ENCODE data around the gene QRFP.

QRFP gene

DNA sequence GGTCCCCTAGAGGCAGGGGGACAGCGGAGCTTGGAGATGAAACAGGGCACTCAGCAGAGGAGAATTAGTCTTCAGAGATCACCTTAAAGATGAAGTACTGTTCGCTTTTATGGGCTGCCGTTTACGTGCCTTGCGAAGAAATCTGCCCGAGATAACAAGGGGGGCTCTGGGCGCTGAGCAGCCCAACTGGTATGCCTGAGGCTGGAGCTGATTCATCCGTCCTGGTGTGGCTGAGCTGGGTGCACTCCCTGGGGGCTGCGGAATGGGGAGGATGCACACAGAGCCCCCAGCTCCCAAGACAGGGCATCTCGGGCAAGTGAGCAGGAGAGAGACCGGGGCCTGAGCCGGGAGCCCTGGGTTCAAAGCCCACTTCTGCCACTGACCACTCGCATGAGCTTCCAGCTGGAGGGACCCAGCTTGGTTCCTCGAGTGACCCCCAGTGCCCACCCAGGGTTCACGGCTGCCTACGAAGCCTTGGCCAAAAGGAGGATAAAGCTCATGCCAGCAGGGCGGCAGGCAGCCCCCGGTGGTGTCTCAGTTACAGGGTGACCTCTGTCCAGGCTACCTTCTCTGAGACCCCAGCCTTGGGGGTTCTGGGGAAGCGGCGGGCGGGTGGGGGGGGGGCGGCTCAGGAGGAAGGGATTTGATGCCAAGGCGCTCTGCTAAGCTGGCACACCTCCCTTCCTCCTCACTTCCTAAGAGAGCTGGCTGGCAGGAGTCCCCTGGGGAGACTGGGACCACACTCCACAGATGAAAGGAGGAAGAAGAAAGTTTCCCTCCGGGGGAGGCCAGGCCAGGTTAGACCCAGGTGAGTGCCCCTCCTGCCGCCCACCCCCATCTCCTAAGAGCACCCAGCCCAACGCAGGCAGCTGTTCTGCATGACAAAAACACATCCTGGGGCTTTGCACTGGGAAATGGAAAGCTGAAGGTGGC lies 36.8 kb upstream of the QRFP start:
- DNase-seq (ENCODE audit: low read depth, low spot score): no peak

- no peak for DNase-seq (ENCODE audit: low read depth, low spot score)
Observed at GRCh38 chr9:130932255-130933079, 35.9 kb upstream of the QRFP start.

- no peak for DNase-seq (ENCODE audit: low read depth, low spot score)
Observed at GRCh38 chr9:130931508-130932254, 35.1 kb upstream of the QRFP start.

- DNase-seq (ENCODE audit: low read depth, low spot score): no peak
Observed at GRCh38 chr9:130930804-130931349, 34.3 kb upstream of the QRFP start.

DNA sequence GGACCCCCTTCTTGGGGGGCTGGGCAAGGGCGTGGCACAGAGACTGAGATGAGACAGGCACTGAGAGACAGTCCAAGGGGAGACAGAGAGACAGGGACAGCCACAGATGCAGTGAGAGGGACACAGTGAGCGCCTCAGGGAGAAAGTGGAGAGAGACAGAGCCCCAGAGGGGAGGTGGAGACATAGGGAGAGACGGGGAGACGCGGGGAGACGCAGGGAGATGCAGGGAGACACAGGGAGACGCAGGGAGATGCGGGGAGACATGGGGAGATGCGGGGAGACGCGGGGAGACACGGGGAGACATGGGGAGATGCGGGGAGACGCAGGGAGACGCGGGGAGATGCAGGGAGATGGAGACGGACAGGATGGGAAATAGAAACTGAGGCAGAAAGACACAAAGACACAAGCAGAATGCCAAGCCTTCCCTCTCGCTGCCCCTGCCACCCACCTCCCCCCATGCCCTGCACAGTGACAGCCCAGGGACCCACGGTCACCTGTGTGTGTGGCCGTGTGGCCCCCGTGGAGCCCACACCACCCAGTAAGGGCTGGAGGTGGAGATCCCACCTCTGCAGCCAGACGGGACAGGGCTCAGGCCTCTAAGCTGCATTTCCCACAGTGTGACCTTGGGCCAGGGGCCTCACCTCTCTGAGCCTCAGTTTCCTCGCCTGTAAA lies 33.7 kb upstream of the QRFP start:
- no peak for DNase-seq (ENCODE audit: low read depth, low spot score)

DNA sequence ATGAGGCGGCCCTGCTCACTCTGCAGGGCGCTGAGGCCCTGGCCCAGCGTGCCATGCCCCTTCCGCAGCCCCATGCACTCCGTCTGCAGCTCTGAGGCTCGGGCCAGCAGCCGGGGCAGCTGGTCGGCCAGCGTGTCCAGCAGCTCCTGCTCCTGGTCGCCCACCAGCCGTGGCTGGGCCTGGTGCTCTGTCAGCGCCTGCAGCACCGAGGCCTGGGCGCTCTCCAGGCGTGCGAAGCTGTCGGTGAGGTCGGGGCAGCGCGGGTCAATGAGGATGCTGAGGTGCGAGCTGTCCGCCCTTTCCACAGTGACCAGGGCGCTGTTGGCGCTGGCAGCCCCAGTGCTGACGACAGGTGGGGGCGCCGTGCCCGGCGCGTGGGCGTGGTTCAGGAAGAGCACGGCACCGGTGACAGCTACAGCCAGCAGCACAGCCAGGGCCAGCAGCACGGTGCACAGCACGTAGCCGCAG lies 33.0 kb upstream of the QRFP start:
- no peak for DNase-seq (ENCODE audit: low read depth, low spot score)

GRCh38 chr9:130927995-130928900 lies 31.6 kb upstream of the QRFP start:
- DNase-seq (ENCODE audit: low read depth, low spot score): no peak

DNA sequence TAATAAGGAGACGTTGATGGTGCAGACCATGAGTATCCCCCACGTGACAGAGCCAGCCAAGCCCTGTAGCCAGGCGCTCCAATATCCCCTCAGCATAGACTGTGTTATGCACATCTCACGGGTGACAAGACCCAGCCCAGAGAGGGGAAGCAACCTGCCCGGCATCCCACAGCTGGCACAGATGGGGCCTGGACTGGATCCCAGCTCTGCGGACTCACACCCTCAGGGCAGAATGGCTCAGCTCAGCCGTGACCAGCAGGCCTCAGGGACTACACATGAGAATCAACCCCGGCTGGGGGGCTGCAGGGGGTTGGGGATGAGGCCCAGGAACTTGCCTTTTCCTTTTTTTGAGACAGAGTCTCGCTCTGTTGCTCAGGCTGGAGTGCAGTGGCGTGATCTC lies 30.7 kb upstream of the QRFP start:
- no peak for DNase-seq (ENCODE audit: low read depth, low spot score)

DNA sequence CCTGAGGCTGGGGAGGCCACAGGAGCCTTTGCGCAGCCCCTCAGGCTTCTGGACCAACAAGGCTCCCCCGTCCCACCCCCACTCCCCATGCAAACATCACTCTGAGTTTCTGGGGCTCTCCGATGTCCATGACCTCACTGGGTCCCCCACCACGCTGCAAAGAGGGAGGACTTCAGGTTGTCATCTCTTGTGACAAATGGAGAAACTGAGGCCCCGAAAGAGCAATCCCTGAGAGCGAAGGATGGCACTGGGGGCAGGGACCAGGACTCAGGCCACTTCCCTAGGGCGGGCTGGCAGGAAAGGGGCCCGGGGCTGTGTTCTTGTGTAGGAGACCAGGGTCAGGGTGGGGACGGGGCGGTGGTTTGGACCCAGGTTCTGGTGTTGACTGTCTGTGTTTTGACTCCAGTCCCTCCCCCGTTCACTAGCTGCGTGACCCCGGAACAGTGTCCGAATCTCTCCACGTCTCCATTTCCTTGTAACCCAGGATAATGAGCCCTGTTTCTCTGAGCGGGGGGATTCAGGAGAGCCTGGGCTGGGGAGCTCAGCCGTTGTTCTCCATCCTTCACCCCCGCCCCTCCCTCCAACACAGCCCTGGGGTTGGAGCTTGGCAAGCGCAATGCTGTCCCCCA lies 28.6 kb upstream of the QRFP start:
- DNase-seq (ENCODE audit: low read depth, low spot score): no peak

- no peak for DNase-seq (ENCODE audit: low read depth, low spot score)
Observed at GRCh38 chr9:130924448-130924788, 27.8 kb upstream of the QRFP start.

DNA sequence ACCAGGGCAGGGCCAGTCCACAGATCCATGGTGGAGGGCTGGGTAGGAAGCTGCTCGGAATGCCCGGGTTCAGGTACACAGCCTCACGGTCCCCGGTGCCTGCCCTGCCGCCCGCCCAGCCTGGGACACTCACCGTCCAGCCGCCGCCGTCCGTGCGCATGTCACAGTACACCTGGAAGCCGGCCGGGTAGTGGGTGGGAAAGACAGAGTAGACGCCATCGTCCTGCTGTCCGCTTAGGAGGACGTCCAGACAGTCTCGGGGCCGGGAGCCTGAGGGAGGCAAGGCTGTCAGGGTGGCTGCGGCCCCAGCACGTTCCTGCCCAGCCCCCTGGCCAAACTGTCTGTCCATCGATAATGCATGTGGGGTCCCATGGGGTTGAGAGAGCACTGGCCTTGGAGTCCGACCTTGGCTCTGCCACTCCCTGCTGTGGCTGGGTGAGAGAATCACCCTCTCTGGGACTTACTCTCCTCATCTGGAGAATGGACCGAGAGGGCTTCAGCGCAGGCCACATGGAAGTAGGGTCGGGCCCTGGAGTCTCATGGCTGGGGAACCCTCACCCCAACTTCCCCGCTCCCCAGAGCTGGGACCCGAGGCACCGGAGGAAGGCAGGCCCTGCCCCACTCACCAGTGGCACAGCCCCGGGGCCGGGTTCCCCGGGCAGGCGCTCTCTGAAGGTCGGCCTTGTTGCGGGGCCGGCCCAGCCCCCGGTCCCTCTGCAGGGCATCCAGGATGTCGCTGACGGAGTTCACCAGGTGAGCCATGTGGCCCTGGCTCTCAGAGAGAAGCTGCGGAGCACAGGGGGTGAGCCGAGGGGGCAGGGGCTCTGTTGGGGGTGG lies 27.2 kb upstream of the QRFP start:
- DNase-seq (ENCODE audit: low read depth, low spot score): no peak

DNA sequence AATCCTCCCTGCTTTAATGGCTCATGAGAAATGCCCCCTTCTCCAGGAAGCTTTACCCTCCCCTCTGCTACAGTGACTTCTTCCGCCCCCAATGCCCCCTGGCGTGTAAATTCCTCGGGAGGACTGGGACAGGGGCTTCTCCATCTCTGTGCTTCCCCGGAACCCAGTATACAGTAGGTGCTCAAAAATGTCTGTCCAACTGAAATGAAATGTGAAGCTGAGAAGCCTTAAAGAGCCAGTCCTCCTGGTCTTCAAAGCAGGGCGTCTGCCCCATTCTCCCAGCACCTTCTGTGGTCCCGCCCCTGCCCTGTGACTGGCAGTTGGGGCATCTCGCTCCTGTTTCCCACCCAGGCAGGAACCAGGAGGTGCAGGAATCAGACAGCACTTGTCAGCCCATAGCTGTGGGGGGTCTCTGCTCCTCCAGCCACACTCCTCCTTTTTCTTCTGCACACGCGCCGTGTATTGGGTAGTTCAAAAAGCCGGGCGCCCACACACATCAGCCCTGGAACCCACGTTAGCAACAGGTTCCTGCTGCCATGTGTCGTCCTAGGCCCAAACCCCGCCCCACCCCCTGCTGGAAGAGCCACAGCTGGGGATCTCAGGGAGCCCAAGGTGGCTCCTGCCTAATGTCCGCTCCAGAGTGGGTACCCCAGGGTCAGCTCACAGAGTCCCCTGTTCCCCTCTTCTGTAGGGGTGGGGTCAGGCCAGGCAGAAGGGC lies 26.4 kb upstream of the QRFP start:
- DNase-seq (ENCODE audit: low read depth, low spot score): no peak

DNA sequence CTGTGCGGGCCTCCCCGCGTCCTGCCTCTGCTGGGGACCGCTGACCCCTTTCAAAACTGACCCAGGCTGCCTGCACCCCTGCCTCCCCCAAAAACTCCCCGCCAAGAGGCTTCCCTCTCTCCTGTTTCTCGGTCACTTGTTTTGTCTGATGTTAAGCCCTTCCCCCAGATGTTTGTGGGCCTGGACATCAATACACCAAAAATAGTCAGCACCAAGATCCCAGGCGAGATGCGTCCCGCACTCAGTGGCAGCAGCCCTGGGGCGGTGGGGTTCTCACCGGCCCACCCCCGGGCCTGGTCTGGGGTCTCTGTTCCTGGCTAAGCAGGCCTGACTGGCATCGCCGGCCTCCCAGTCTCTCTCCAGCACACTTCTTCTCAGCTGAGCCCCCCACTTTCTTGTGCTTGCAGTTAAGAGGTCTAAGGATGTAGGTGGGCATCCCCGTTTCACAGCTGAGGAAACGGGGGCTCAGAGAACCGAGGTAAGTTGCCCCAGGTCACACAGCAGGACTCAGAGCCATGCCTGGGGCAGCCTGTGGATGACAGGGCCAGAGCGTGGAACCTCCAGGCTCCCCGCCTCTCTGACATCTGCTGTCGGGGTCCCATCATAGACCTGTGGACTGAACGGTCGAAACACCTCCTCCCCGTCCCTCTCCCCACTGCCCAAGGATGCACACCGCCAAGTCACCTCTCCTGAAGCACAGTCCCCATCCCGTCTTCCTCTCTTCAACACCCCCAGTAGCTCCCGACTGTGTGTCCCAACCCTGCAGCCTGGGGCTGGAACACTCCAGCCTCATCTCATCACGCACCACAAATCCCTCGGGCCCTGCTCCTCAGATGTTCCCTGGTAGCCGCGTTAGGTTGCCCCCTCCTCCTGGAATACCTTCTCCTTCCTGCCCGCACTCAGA lies 25.6 kb upstream of the QRFP start:
- DNase-seq (ENCODE audit: low read depth, low spot score): no peak

- DNase-seq (ENCODE audit: low read depth, low spot score): no peak
Observed at GRCh38 chr9:130921300-130921988, 24.8 kb upstream of the QRFP start.

GRCh38 chr9:130920762-130921299 lies 24.2 kb upstream of the QRFP start:
- DNase-seq (ENCODE audit: low read depth, low spot score): no peak

DNA sequence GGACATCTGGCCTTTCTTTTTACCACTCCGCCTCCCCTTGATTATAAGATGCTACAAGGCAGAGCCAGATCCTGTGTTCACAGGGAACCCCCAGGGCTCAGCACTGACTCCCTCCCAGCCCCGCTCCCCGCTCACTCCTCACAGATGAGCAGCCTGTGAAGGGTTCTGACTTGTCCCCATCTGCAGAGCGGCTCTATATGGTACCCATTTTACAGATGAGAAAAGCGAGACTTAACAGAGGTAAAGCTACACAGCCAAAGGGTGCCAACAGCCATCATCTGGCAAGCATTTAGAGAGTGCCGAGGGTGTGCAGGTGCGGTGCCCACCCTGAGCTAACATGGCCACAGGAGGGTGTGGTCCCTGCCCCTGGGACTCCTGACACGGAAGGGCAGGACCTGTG lies 23.6 kb upstream of the QRFP start:
- no peak for DNase-seq (ENCODE audit: low read depth, low spot score)

All from activated CD4-positive, CD25-positive, alpha-beta regulatory T cell treated with anti-CD3 and anti-CD28 coated beads, Interleukin-2, amount 50 U/mL, for 16 hours (primary cell).